OCI-LY7 (cell line): ENCODE results near the gene KLLN. TPM values are rescaled to one million over a fixed set of nuclear protein-coding genes. Genes with fewer than 3 reads are reported as not detected.

ENCODE experiments used
- BruUV-seq: library from RNA; stranded (reverse); fragments of 400-500 nt; replicated peaks from 2 replicates; lab custom pipeline; 2021; lab: Mats Ljungman, UMichigan
- CTCF ChIA-PET: fragments of 300-600 bp; sonication (Branson Sonifier 250); formaldehyde crosslinking; loops from one replicate; lab custom pipeline; 2022; ENCODE audit warnings: antibody characterized with exemption; ENCODE audit not compliant: unreplicated experiment; lab: Charles Lee
- POLR2A ChIA-PET: fragments of 300-600 bp; sonication (Branson Sonifier 250); formaldehyde crosslinking; loops from one replicate; lab custom pipeline; 2022; ENCODE audit warnings: antibody characterized with exemption; lab: Charles Lee
- DNase-seq: peaks from one replicate; pipeline ENCODE4 v3.0.0-alpha.2; 2015; ENCODE audit warnings: low spot score
- H2AFZ ChIP-seq: fragments of 200-600 bp; sonication (generic), shearing (Covaris generic); 2 replicates; pipeline ENCODE4 v1.6.1; 2014; ENCODE audit warnings: mild to moderate bottlenecking, antibody characterized with exemption, low read length, moderate library complexity
- H3K27ac ChIP-seq: fragments of 200-600 bp; sonication (generic); 2 replicates; pipeline ENCODE4 v1.5.1; 2014; ENCODE audit warnings: mixed run types, low read depth, mild to moderate bottlenecking, moderate library complexity, low read length, inconsistent platforms; ENCODE audit not compliant: poor library complexity, severe bottlenecking
- H3K36me3 ChIP-seq: fragments of 200-600 bp; sonication (generic); 2 replicates; pipeline ENCODE4 v1.6.1; 2014; ENCODE audit warnings: mild to moderate bottlenecking, antibody characterized with exemption, low read length, moderate library complexity, mixed read lengths; ENCODE audit not compliant: insufficient read depth
- H3K4me1 ChIP-seq: fragments of 200-600 bp; sonication (generic); 2 replicates; pipeline ENCODE4 v1.5.1; 2014; ENCODE audit warnings: mild to moderate bottlenecking, low read length; ENCODE audit not compliant: insufficient read depth, poor library complexity, severe bottlenecking
- H3K4me2 ChIP-seq: fragments of 200-600 bp; sonication (generic); 2 replicates; pipeline ENCODE4 v1.6.1; 2014; ENCODE audit warnings: mild to moderate bottlenecking, low read length
- H3K4me3 ChIP-seq: fragments of 200-600 bp; sonication (generic); 2 replicates; pipeline ENCODE4 v1.5.1; 2014; ENCODE audit warnings: mild to moderate bottlenecking, low read depth, low read length; ENCODE audit not compliant: poor library complexity, severe bottlenecking
- H3K79me2 ChIP-seq: fragments of 200-600 bp; sonication (generic); 2 replicates; pipeline ENCODE4 v1.6.1; 2016; ENCODE audit warnings: low read depth, mild to moderate bottlenecking, low read length, moderate library complexity, mixed read lengths; ENCODE audit not compliant: insufficient read depth
- H3K9me2 ChIP-seq: fragments of 200-600 bp; sonication (generic); 2 replicates; pipeline ENCODE4 v1.6.1; 2016; ENCODE audit warnings: mild to moderate bottlenecking, low read length, mixed read lengths; ENCODE audit not compliant: insufficient read depth
- H3K9me3 ChIP-seq: fragments of 200-600 bp; sonication (generic); 2 replicates; pipeline ENCODE4 v1.6.1; 2014; ENCODE audit warnings: mild to moderate bottlenecking, mixed run types, low read length, mixed read lengths
- H4K20me1 ChIP-seq: fragments of 200-600 bp; sonication (generic); 2 replicates; pipeline ENCODE4 v1.6.1; 2014; ENCODE audit warnings: mild to moderate bottlenecking, antibody characterized with exemption, low read length, moderate library complexity, mixed read lengths; ENCODE audit not compliant: insufficient read depth
- CTCF ChIP-seq: fragments of 200-600 bp; sonication (generic); conservative IDR thresholded peaks from 2 replicates; pipeline ENCODE4 v1.5.1; 2014; ENCODE audit warnings: mild to moderate bottlenecking, antibody characterized with exemption, low read length, moderate library complexity, mixed read lengths
- EZH2phosphoT487 ChIP-seq: fragments of 200-600 bp; sonication (generic); IDR thresholded peaks from 2 replicates; pipeline ENCODE4 v1.6.1; 2018; ENCODE audit warnings: low read depth, borderline replicate concordance, mild to moderate bottlenecking, mixed run types, antibody characterized with exemption, low read length, moderate library complexity, mixed read lengths
- intact Hi-C: fragments of 100-400 bp; cut with micrococcal nuclease; formaldehyde crosslinking; loops from one replicate; pipeline ENCODE4 v1.10.0; 2022; ENCODE audit not compliant: unreplicated experiment
- total RNA-seq, 2 experiments: library from RNA; depleted of rRNA in 1 of 2; stranded (reverse); fragments of >200 nt in 1 of 2; shearing (Covaris generic) in 1 of 2; gene quantifications; 2 replicates each; pipeline ENCODE4 v1.2.3, GENCODE V29; 2014 to 2022

KLLN gene
- total RNA-seq, 2 experiments from 2014 or later = 3.8 to 5.5 TPM

DNA sequence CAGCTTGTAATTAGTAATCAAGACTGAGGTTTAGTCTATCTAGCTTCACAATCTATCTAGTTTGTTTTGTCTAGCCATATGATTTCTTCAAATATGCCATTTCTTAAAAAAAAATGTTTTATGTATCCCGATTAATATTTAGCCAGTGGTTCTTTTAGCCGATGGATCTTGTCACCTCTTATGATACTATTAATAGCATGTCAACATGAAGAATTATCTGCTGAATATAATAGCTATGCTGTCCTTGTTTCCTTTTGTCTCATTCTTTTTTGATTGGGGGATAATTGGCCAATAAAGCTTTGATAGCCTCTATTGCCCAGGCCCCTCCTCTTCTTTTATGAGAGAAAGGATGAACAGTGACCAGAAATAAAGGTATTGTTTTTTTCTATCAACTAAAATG is 32.9 kb upstream of the KLLN start:
- H3K27ac ChIP-seq = no peak overlapping the region
- peaks cover 95% of the 10 kb centered on the region for H3K79me2 ChIP-seq
- POLR2A ChIA-PET = interaction anchor here (0.7 to 1.8 kb wide), 6 partner anchors 14 to 167 kb away, joined by 3 to 5 read pairs (median 3); no protein-coding TSS in a partner anchor

GRCh38 chr10:87895430-87895829 is 32.1 kb upstream of the KLLN start:
- BruUV-seq = TSS peak; percentile 7

More for the DNA sequence above, 32.9 kb upstream of the KLLN start:
- H3K36me3 ChIP-seq = peaks cover 73% of the 10 kb centered on the region
- no peak overlapping the region for H3K4me2 ChIP-seq
- no peak overlapping the region for H2AFZ ChIP-seq
- no TSS peak for BruUV-seq
- DNase-seq = no peak
- TF ChIP-seq CTCF (no peak), EZH2phosphoT487 (no peak)
- intact Hi-C loops = no loop called here
- no peaks in the 10 kb centered on the region for H3K4me1 ChIP-seq
- no peak overlapping the region for H3K4me3 ChIP-seq
- peaks cover 5% of the 10 kb centered on the region; the same call in 1 of the 2 replicates for H4K20me1 ChIP-seq
- H3K9me2 ChIP-seq = no peaks in the 10 kb centered on the region
- peaks cover 17% of the 10 kb centered on the region; the same call in 1 of the 2 replicates for H3K9me3 ChIP-seq
- CTCF ChIA-PET = no interaction called here

More at GRCh38 chr10:87895430-87895829, 32.1 kb upstream of the KLLN start:
- Histone ChIP-seq H3K9me3 (peaks cover 17% of the 10 kb centered on the region; the same call in 1 of the 2 replicates), H3K27ac (no peak overlapping the region), H3K9me2 (no peaks in the 10 kb centered on the region), H3K79me2 (peaks cover 96% of the 10 kb centered on the region), H3K36me3 (peaks cover 81% of the 10 kb centered on the region), H2AFZ (no peak overlapping the region), H3K4me3 (no peak overlapping the region), H3K4me2 (no peak overlapping the region), H3K4me1 (no peaks in the 10 kb centered on the region), H4K20me1 (peaks cover 5% of the 10 kb centered on the region; the same call in 1 of the 2 replicates)
- CTCF ChIA-PET = no interaction called here
- intact Hi-C loops = no loop called here
- POLR2A ChIA-PET = interaction anchor here (0.9 to 1.8 kb wide), 8 partner anchors 9 to 168 kb away, joined by 3 to 5 read pairs (median 3); no protein-coding TSS in a partner anchor
- TF ChIP-seq CTCF (no peak), EZH2phosphoT487 (no peak)
- DNase-seq = no peak
